GM21390 (cell line): ENCODE measurements around the gene RNF152.

ENCODE experiments used
- ATAC-seq: cut with Tn5 transposase; IDR thresholded peaks from one replicate; pipeline ENCODE4 v1.9.1; 2021; ENCODE audit not compliant: unreplicated experiment

Gene RNF152

DNA sequence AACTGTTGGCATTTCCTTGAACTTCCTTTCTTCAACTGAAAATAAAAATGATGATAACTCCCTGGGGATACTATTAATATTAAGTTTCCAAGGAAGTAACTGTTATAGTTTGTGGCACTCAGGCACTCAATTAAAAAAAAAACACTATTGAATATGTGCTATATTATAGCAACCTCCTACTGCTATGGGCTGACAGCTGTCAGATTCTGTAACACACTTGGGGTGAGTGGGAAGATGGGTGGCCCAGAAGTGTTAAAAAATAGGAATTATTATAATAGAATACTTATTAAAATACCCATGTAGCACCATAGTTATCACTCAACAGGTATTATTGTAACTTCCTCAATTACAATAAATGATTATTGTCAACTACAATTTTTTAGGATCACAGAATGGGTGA is 130.9 kb downstream of the RNF152 start:
- no peak for ATAC-seq
